Retinal pigment epithelial cell (primary cell): Measurements from ENCODE around the gene ELMO3.

Experiments
- DNase-seq: peaks from one replicate; pipeline ENCODE4 v3.0.0-alpha.2; 2010; ENCODE audit warnings: low read depth
- H3K4me3 ChIP-seq: 2 replicates; pipeline ENCODE4 v1.5.1; 2011; ENCODE audit warnings: mild to moderate bottlenecking, low read length, control low read depth, moderate library complexity
- TF ChIP-seq, protein P1 (sequence below): conservative IDR thresholded peaks from 2 replicates; pipeline ENCODE4 v1.5.1; 2011; ENCODE audit warnings: low read depth, low read length, control low read depth, inconsistent platforms

ELMO3 gene

DNA sequence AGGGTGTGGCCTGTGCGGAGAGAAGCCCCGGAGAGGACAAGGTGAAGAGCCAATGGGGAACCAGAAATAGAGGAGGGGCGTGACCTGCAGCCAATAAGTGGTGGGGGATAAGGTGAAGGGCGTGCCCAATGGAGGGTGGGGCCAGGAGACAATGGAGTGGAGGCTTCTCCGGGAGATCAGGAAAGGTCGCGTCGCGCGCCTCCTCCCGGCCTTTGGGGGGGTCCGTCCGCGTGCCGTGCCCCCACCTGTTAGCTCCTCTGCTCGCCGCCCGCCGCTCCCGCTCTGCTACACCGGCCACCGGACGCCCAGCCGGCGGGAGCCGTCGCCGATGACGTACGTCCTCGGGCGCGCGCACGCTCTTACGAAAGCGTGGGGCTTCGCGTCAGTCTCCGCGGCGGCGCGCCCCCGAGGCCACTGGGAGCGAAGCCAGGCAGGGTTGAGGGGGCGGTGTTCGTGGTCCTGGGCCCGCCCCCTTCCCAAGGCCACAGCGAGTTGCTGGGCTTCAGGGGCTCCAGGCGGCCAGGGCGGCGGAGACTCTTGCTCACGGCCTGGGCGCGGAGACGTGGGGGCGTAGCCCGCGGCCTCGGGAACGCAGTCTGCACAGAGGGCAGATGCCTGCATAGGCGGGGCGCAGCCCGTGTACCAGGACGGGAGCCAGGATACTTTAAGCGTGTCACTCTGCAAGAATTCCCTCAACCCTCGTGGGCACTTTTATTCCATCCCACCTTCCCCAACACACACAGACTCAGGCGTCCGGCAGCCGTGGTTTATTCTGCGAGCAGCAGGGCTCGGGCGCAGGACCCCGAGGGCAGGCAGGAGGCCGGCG is 15.1 kb upstream of the ELMO3 start, which contains the start of gene MATCAP1:
Gene MATCAP1 (minus strand): TSS at position 337 of the 826 bp plus-strand sequence. CDS start 3,353 bp downstream, outside the sequence.
- H3K4me3 ChIP-seq = peak within 1 kb of the TSS; percentile 45
- DNase-seq = peak; percentile 94
- TF ChIP-seq, protein P1, sequence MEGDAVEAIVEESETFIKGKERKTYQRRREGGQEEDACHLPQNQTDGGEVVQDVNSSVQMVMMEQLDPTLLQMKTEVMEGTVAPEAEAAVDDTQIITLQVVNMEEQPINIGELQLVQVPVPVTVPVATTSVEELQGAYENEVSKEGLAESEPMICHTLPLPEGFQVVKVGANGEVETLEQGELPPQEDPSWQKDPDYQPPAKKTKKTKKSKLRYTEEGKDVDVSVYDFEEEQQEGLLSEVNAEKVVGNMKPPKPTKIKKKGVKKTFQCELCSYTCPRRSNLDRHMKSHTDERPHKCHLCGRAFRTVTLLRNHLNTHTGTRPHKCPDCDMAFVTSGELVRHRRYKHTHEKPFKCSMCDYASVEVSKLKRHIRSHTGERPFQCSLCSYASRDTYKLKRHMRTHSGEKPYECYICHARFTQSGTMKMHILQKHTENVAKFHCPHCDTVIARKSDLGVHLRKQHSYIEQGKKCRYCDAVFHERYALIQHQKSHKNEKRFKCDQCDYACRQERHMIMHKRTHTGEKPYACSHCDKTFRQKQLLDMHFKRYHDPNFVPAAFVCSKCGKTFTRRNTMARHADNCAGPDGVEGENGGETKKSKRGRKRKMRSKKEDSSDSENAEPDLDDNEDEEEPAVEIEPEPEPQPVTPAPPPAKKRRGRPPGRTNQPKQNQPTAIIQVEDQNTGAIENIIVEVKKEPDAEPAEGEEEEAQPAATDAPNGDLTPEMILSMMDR = no peak

DNA sequence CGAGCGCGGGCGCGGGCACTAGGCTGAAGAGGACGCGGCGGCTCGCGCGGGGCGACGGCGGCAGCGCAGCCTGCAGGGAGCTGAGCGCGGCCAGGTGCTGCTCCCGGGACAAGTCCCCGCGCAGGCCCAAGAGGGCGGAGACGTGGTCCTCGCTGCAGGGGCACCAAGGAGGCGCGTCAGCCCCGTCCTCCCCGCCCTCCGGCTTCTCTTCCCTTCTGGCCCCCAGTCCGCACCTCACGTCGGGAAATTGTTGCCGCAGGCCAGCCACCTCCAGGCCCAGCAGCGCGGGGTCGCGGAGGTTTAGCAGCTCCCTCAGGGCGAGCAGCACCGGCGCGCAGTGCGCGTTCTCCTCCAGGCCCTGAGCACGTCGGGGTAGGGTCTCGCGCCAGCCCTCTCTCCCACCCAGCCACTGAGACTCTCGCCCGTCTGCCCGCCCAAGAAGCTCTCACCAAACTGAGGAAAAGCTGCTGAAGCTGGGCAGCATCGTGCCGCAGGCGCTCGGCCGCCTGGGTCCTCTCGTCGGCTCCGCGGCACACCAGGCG is 14.4 kb upstream of the ELMO3 start:
- TF ChIP-seq, protein P1 = no peak
- H3K4me3 ChIP-seq = peak overlapping the region; percentile 45
- DNase-seq = no peak

DNA sequence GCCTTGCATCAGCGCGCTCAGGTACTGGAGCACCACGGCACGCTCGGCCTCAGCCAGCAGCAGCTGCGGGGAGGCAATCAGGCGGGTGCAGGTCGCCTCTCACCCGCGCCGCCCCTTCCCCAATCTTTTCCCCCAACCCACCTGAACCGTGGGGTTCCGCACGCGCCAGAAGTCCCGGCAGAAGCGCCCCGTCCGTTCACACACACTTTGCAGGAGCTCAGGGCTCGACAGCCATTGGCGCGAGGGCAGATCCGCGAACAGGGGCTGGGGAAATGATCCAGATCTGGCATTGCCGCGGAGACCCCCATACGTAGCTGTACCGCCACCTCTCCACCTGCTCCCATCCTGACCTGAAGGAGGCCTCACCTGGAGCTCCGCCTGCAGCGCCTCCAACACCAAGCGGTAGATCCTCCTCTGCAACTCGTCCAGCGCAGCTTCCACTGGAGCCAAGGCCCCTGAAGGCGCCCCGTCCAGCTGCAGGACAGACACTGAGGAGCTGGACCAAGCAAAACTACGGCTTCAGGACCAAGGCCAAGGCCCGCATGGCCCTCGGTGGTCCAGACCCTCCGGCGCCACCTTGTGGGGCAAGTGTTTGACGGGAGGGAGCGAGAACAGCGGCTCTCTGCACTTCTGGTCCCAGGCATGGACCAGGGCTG is 13.8 kb upstream of the ELMO3 start:
- TF ChIP-seq, protein P1 = peak; percentile 88
- no peak overlapping the region for H3K4me3 ChIP-seq
- peak; percentile 62 for DNase-seq

DNA sequence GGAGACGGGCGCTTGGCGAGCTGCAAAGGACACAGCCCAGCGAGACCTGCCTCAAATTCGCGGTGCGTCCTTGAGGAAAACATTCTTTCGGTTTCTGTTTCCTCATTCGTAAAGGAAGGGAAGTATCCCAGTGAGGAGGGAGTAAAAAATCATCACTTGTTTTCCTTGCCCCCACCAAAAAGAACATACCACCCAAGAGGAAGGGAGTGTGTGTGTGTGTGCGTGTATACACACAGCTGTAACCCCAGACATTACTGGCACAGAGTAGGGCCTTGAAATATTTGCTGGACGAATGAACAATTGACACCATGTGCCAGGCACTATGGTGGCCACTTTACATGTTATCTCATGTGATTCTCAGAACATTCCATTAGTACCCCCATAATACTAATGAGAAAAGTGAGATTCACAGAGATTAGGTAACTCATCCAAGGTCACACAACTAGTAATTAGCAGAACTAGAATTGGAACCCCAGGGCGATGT is 13.2 kb upstream of the ELMO3 start:
- TF ChIP-seq, protein P1 = no peak
- DNase-seq = no peak
- no peak overlapping the region for H3K4me3 ChIP-seq

DNA sequence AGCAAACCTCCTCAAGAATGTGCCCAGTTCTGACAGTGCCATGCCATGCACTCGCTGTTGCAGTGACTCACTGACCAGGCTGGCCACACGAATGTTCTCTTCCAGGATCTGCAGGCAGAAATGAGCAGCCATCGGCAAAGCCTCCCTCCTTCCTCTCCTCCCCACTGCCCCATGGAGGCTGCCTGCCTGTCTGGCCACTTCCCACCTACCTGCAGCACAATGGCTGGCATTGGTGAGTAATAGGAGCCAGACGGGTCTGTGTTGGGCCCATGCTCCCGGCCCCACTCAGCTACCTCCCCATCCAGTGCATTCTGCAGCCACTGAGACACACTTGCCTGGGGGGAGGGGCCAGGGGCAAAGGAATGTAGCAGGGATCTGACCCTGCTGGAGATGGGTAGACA is 12.4 kb upstream of the ELMO3 start:
- no peak for DNase-seq
- TF ChIP-seq, protein P1 = no peak
- H3K4me3 ChIP-seq = no peak overlapping the region

DNA sequence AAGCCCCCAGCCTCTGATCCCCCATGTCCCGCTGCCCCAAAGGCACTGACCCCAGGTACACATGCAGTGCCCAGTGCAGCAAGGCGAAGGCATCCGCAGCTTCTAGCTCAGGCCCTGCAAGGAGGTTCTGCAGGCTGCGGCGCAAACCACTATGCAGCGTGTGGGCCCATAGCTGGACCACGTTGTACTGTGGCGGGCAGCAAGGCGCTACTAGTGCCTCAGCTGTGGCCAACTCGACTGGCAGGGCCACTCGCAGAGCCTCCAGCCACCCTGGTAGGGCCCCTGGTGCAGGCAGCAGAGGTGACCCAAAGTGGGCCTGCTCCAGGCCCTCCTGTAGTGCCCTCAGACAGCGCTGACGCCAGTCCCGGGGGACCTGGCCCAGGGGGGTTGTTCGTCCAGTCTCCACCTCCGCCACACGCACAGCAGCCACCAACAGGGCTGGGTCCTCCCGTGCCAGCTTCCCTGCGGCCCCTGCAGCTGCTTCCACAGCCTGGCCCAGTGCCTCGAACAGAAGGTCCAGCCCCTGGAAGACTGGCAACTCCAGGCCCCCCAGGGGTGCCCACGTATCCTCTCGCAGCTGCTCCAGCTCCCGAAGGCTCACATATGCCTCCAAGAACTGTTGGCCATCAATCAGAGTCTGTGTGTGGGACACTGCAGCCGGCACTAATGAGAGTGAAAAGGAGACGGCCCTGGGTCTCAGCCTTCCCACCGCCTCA is 11.6 kb upstream of the ELMO3 start:
- DNase-seq = no peak
- H3K4me3 ChIP-seq = no peak overlapping the region
- TF ChIP-seq, protein P1 = no peak
